Measurements from ENCODE around the gene SLC29A1. TPM values are rescaled to one million over a fixed set of nuclear protein-coding genes. Genes with fewer than 3 reads are reported as not detected.

SLC29A1 gene
- total and polyA plus RNA-seq, 7 donors: 4.2 to 195 (median 147) TPM

DNA sequence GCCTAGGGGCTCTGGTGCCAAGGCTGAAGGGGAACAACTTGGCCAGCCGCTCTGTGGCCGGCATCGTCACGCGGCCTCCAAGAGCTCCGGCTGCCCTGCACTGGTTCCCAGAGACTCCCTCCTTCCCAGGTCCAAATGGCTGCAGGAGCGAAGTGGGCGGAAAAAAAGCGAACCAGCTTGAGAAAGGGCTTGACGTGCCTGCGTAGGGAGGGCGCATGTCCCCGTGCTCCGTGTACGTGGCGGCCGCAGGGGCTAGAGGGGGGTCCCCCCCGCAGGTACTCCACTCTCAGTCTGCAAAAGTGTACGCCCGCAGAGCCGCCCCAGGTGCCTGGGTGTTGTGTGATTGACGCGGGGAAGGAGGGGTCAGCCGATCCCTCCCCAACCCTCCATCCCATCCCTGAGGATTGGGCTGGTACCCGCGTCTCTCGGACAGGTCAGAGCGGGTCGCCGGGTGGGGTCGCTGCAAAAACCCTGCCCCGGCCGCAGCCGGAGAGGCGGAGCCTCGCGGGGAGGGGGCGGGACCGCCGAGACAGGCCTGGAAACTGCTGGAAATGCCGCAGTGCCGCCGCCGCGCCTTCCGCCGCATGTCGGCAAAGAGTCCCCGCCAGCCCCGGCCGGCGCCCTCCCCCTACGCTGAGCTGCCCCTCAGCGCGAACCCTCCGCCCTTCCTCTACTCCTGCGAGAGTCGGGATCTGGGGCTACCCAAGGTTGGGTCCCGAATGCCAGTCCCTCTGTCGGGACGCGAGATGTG lies 22.7 kb downstream of the SLC29A1 start:
- WGBS, 2 donors: 1 to 2% methylated on average over 62 of the region's 62 CpGs
- H3K36me3 ChIP-seq: peaks cover 10 to 25% (median 23%) of the 10 kb centered on the region in 4 donors
- TF ChIP-seq POLR2A (IDR thresholded peaks at IDR 0.05): no peak
- TF ChIP-seq EP300 (IDR thresholded peaks at IDR 0.05): peak in 1 of 4 donors; percentile 33
- peak; percentile 4 to 85 (median 30) for TF ChIP-seq POLR2AphosphoS5 (IDR thresholded peaks at IDR 0.05)
- intact Hi-C loops (cut with DNase I): loop anchor here (1.0 kb wide), 2 partner anchors 8 to 12 kb away; no protein-coding TSS in a partner anchor
- no peaks in the 10 kb centered on the region for H3K27me3 ChIP-seq
- peak; percentile 94 for DNase-seq
- H3K4me3 ChIP-seq: peak overlapping the region; percentile 68 to 98 (median 82)
- peaks cover 0 to 25% (median 24%) of the 10 kb centered on the region in 4 donors for H3K4me1 ChIP-seq
- peak overlapping the region; percentile 96 to 99 (median 96) for H3K27ac ChIP-seq
- no peaks in the 10 kb centered on the region for H3K9me3 ChIP-seq

DNA sequence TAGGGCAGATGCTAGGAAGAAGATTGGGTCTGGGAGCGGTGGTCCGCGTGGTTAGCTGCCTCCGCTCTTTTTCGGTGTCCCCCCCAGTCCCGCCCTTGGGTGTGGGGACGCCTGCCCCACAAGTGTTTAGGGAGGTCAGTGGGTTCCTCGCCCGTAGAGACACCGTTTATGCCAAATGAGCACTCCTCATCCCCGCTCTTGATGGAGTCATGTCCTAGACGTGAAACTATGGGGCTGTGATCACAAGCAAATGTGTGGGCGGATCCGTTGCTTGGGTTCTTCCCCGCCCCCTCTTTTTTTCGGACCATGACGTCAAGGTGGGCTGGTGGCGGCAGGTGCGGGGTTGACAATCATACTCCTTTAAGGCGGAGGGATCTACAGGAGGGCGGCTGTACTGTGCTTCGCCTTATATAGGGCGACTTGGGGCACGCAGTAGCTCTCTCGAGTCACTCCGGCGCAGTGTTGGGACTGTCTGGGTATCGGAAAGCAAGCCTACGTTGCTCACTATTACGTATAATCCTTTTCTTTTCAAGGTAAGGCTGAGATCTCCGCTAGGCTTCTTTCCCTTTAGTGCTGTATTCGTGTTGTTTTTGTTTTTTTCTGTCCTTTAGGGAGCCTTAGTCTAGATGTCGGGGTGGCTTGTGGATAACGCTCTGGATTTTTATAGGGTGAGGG lies 23.4 kb downstream of the SLC29A1 start, which contains the start of gene HSP90AB1:
HSP90AB1 (plus strand) TSS at position 439 of the 675 bp plus-strand sequence. CDS start 1,529 bp downstream, outside the sequence.
- no peaks in the 10 kb centered on the region for H3K27me3 ChIP-seq
- H3K4me3 ChIP-seq: peak within 1 kb of the TSS; percentile 68 to 98 (median 82)
- peak; percentile 99 for DNase-seq
- H3K4me1 ChIP-seq: peaks cover 0 to 25% (median 24%) of the 10 kb centered on the region in 4 donors
- peak in 1 of 4 donors; percentile 74 for TF ChIP-seq EP300 (IDR thresholded peaks at IDR 0.05)
- TF ChIP-seq POLR2A (IDR thresholded peaks at IDR 0.05): peak; percentile 98 to 99
- TF ChIP-seq POLR2AphosphoS5 (IDR thresholded peaks at IDR 0.05): peak; percentile 99 to 100 (median 100)
- TF ChIP-seq, protein P1, sequence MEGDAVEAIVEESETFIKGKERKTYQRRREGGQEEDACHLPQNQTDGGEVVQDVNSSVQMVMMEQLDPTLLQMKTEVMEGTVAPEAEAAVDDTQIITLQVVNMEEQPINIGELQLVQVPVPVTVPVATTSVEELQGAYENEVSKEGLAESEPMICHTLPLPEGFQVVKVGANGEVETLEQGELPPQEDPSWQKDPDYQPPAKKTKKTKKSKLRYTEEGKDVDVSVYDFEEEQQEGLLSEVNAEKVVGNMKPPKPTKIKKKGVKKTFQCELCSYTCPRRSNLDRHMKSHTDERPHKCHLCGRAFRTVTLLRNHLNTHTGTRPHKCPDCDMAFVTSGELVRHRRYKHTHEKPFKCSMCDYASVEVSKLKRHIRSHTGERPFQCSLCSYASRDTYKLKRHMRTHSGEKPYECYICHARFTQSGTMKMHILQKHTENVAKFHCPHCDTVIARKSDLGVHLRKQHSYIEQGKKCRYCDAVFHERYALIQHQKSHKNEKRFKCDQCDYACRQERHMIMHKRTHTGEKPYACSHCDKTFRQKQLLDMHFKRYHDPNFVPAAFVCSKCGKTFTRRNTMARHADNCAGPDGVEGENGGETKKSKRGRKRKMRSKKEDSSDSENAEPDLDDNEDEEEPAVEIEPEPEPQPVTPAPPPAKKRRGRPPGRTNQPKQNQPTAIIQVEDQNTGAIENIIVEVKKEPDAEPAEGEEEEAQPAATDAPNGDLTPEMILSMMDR (IDR thresholded peaks at IDR 0.05): no peak
- H3K27ac ChIP-seq: peak within 1 kb of the TSS; percentile 96 to 99 (median 96)
- H3K9me3 ChIP-seq: no peaks in the 10 kb centered on the region
- peaks cover 16 to 32% (median 30%) of the 10 kb centered on the region in 4 donors for H3K36me3 ChIP-seq
- WGBS, 2 donors: 0% methylated on average over 34 of the region's 34 CpGs
- intact Hi-C loops (cut with DNase I): loop anchor here (1.0 kb wide), 2 partner anchors 8 to 12 kb away; no protein-coding TSS in a partner anchor

DNA sequence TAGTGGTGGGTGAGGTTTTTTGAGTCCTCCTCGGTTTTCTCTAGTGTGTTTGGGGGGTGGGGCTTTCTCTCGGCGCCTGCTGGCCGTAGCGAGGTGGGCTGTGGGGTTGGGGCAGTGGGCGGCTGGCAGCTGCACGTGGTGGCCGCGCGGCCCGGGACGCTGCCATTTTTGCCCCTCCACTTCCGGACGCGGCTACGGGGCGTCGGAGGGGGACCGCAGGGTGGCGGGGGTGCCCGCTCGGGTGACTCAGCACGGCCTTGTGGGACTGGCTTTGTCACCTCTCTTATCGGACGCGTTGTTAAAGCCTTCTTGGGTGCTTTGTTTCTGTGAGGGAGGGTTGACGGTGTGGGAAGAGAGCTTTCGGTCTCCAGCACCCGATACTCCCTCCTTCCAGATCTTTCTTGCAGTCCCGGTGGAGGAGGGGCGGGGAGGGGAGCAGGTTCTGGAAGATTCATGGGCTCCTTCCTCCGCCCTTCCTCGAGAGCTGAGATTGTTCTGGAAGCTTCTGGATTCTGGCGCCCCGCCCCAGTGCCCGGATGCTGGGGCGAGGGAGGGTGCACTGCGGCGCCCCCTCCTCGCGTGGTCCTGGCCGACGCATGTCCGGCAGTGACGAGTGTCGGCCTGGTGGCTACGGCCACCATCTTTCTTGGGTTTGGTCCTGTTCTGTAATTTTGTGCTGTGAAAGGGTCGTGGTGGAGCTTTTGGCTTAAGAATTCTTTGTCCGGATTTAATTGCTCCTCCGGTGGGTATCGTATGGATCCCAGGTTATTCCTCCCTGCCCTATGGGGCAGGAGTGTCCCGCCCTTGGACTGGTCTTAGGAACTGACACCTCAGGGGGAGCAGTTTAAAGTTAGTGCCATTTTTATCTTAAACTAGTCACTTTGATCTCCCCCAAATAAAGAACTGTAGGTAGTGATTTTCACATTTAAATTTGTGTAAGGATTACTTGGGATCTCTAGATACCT lies 24.2 kb downstream of the SLC29A1 start:
- H3K4me1 ChIP-seq: peaks cover 0 to 25% (median 24%) of the 10 kb centered on the region in 4 donors
- DNase-seq: peak; percentile 87
- intact Hi-C loops (cut with DNase I): no loop called here
- peak overlapping the region; percentile 68 to 98 (median 82) for H3K4me3 ChIP-seq
- H3K27me3 ChIP-seq: no peaks in the 10 kb centered on the region
- H3K36me3 ChIP-seq: peaks cover 22 to 39% (median 38%) of the 10 kb centered on the region in 4 donors
- WGBS, 2 donors: 0% methylated on average over 52 of the region's 52 CpGs
- peak overlapping the region; percentile 96 to 99 (median 96) for H3K27ac ChIP-seq
- TF ChIP-seq POLR2AphosphoS5 (IDR thresholded peaks at IDR 0.05) (peak in 3 of 4 donors; percentile 10 to 76 (median 29)), POLR2A (IDR thresholded peaks at IDR 0.05) (no peak), EP300 (IDR thresholded peaks at IDR 0.05) (peak in 1 of 4 donors; percentile 39)
- no peaks in the 10 kb centered on the region for H3K9me3 ChIP-seq

DNA sequence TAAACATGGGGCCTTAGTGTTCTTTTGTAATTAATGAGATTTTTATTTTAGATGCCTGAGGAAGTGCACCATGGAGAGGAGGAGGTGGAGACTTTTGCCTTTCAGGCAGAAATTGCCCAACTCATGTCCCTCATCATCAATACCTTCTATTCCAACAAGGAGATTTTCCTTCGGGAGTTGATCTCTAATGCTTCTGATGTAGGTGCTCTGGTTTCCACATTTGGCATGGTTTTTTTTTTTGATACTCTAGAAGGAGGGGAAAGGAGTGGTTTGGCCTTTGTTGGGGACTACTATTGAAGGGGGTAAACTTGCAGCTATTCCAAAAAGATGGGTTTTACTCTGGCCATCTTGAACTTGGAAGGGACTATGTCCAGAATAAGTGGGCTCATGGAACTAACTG lies 25.2 kb downstream of the SLC29A1 start:
- no peak for TF ChIP-seq EP300 (IDR thresholded peaks at IDR 0.05)
- no peak for TF ChIP-seq POLR2AphosphoS5 (IDR thresholded peaks at IDR 0.05)
- TF ChIP-seq POLR2A (IDR thresholded peaks at IDR 0.05): no peak
- TF ChIP-seq, protein P1 (IDR thresholded peaks at IDR 0.05): no peak
- peaks cover 0 to 25% (median 24%) of the 10 kb centered on the region in 4 donors for H3K4me1 ChIP-seq
- H3K27ac ChIP-seq: peak overlapping the region; percentile 96 to 99 (median 96)
- H3K4me3 ChIP-seq: peak overlapping the region; percentile 68 to 98 (median 82)
- DNase-seq: no peak
- WGBS, 2 donors: 20 to 32% methylated on average over 1 of the region's 1 CpG
- intact Hi-C loops (cut with DNase I): no loop called here
- no peaks in the 10 kb centered on the region for H3K9me3 ChIP-seq
- peaks cover 30 to 49% (median 48%) of the 10 kb centered on the region in 4 donors for H3K36me3 ChIP-seq
- H3K27me3 ChIP-seq: no peaks in the 10 kb centered on the region
